ENCODE data around the gene NF1. TPM values are rescaled to one million over a fixed set of nuclear protein-coding genes. Genes with fewer than 3 reads are reported as not detected.

Gene NF1
- total and polyA plus RNA-seq, 2 donors (not counting 1 experiment from before 2014, with no cell fraction given), result 10.8 to 27.7 TPM

DNA sequence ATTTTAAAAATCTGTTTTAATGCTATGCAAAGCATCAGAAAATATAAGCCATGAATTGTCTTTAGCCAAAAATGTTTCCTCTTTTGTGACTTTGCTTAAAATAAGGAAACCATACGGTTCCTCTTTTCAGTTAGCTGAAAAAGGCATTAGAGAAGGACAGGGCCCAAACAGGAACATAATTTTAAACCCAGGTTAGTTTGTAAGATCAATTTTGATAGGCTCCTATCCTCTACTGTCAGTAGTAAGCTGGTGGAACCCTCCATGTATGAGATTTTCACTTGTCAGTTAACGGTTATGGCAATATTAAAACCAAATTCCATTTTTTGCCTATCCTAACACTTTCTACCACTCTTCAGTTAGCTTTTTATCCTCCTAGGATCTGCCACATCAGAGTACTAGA is 214.8 kb downstream of the NF1 start:
- peak overlapping the region; percentile 58 to 98 (median 80) for H3K4me3 ChIP-seq (ENCODE audit: control extremely low read depth in 1 of 5, extremely low read depth in 1 of 5, insufficient read depth in 1 of 5, low read depth in 2 of 5, low read length in 4 of 5)
- DNase-seq, result peak; percentile 86
- H3K27me3 Mint-ChIP-seq, result no peaks in the 10 kb centered on the region
- peaks cover 70% of the 10 kb centered on the region for H3K4me1 Mint-ChIP-seq
- TF ChIP-seq, protein P1, sequence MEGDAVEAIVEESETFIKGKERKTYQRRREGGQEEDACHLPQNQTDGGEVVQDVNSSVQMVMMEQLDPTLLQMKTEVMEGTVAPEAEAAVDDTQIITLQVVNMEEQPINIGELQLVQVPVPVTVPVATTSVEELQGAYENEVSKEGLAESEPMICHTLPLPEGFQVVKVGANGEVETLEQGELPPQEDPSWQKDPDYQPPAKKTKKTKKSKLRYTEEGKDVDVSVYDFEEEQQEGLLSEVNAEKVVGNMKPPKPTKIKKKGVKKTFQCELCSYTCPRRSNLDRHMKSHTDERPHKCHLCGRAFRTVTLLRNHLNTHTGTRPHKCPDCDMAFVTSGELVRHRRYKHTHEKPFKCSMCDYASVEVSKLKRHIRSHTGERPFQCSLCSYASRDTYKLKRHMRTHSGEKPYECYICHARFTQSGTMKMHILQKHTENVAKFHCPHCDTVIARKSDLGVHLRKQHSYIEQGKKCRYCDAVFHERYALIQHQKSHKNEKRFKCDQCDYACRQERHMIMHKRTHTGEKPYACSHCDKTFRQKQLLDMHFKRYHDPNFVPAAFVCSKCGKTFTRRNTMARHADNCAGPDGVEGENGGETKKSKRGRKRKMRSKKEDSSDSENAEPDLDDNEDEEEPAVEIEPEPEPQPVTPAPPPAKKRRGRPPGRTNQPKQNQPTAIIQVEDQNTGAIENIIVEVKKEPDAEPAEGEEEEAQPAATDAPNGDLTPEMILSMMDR (IDR thresholded peaks at IDR 0.05), result no peak
- no peak for TF ChIP-seq EZH2 (IDR thresholded peaks at IDR 0.05; ENCODE audit: borderline replicate concordance, insufficient read depth, low read depth, low read length, poor library complexity, severe bottlenecking)
- peaks cover 0 to 35% of the 10 kb centered on the region in 2 experiments for H3K36me3 ChIP-seq (replicated peaks in 1 of 2; ENCODE audit: control extremely low read depth in 1 of 2, control insufficient read depth in 1 of 2, extremely low read depth in 1 of 2, insufficient read depth in 2 of 2, low read length in 1 of 2)
- H3K27ac Mint-ChIP-seq, result peak overlapping the region; percentile 97
- intact Hi-C loops (cut with micrococcal nuclease), result loop anchor here (1.0 to 5.0 kb wide), 6 partner anchors 9 to 1379 kb away; partner anchors contain the start of genes ATAD5 and SSH2
- WGBS (ENCODE audit: insufficient coverage), result no CpG with 5 or more reads among the region's 2 CpGs
- H3K9ac ChIP-seq (ENCODE audit: low read length), result peak overlapping the region; percentile 79
- no peaks in the 10 kb centered on the region for H3K9me3 ChIP-seq (ENCODE audit: control extremely low read depth in 1 of 3, control insufficient read depth in 2 of 3, insufficient read depth in 1 of 3, low read length in 2 of 3)
- ChIA-PET POLR2A (interaction anchor here (0.6 to 1.4 kb wide), 3 partner anchors 12 to 411 kb away, joined by 3 to 6 read pairs (median 3); partner anchors contain the start of gene EVI2A), CTCF (interaction anchor here (1.7 kb wide), 1 partner anchor 20 kb away, joined by 4 read pairs; no protein-coding TSS in a partner anchor)
- peaks cover 30 to 43% of the 10 kb centered on the region in 2 donors for H3K4me1 ChIP-seq (ENCODE audit: control insufficient read depth in 2 of 2, insufficient read depth in 2 of 2, low read length in 2 of 2)
- peak overlapping the region; percentile 52 to 84 for H3K27ac ChIP-seq (ENCODE audit: low read length in 2 of 2)
- ATAC-seq (ENCODE audit: low read depth), result peak; percentile 71
- peak overlapping the region; percentile 79 for H3K4me2 ChIP-seq (replicated peaks; ENCODE audit: low read depth, low read length, poor library complexity, severe bottlenecking)
- H3K4me3 Mint-ChIP-seq, result peak overlapping the region; percentile 85
- H2AFZ ChIP-seq (ENCODE audit: insufficient read depth, low read depth, low read length, poor library complexity, severe bottlenecking), result peak overlapping the region; percentile 24
- H3K9me3 Mint-ChIP-seq (ENCODE audit: insufficient read depth), result no peaks in the 10 kb centered on the region
- peaks cover 95% of the 10 kb centered on the region for H3K79me2 ChIP-seq (ENCODE audit: control insufficient read depth, insufficient read depth, low read length)
- H3K27me3 ChIP-seq (replicated peaks in 1 of 4; ENCODE audit: control extremely low read depth in 1 of 4, control insufficient read depth in 3 of 4, insufficient read depth in 4 of 4, low read length in 3 of 4), result no peaks in the 10 kb centered on the region
- H4K20me1 ChIP-seq (ENCODE audit: control insufficient read depth, insufficient read depth, low read length, poor library complexity, severe bottlenecking), result peaks cover 32% of the 10 kb centered on the region

DNA sequence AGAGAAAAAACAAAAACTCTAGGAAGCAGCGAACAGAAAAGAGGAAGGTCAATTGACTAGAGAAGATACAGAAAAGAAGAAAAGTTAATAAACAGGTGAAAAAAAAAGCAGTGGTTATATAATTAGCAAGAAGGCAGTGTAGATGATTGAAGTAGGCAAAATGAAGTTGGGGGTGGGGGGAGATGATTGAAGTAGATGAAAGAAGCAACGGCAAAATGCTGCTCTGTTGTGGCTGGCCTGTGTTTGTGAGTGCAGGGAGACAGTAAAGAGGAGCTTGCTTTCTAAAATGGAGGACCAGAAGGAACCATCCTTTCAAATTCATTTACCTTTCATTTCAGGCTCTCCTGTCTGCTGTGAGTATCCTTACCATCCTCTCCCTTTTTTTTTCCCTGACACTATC is 215.5 kb downstream of the NF1 start:
- H3K9ac ChIP-seq (ENCODE audit: low read length), result peak overlapping the region; percentile 79
- no peak for ATAC-seq (ENCODE audit: low read depth)

More for the DNA sequence above, 215.5 kb downstream of the NF1 start:
- peak; percentile 62 for DNase-seq
- Mint-ChIP-seq H3K4me1 (peaks cover 69% of the 10 kb centered on the region), H3K27ac (peak overlapping the region; percentile 97), H3K9me3 (ENCODE audit: insufficient read depth) (no peaks in the 10 kb centered on the region), H3K27me3 (no peaks in the 10 kb centered on the region), H3K4me3 (peak overlapping the region; percentile 85)
- Histone ChIP-seq H2AFZ (ENCODE audit: insufficient read depth, low read depth, low read length, poor library complexity, severe bottlenecking) (peak overlapping the region; percentile 24), H3K4me2 (replicated peaks; ENCODE audit: low read depth, low read length, poor library complexity, severe bottlenecking) (peak overlapping the region; percentile 79), H3K79me2 (ENCODE audit: control insufficient read depth, insufficient read depth, low read length) (peaks cover 95% of the 10 kb centered on the region), H3K36me3 (replicated peaks in 1 of 2; ENCODE audit: control extremely low read depth in 1 of 2, control insufficient read depth in 1 of 2, extremely low read depth in 1 of 2, insufficient read depth in 2 of 2, low read length in 1 of 2) (peaks cover 0 to 28% of the 10 kb centered on the region in 2 experiments), H3K27ac (ENCODE audit: low read length in 2 of 2) (peak overlapping the region; percentile 52 to 84), H4K20me1 (ENCODE audit: control insufficient read depth, insufficient read depth, low read length, poor library complexity, severe bottlenecking) (peaks cover 24% of the 10 kb centered on the region), H3K9me3 (ENCODE audit: control extremely low read depth in 1 of 3, control insufficient read depth in 2 of 3, insufficient read depth in 1 of 3, low read length in 2 of 3) (no peaks in the 10 kb centered on the region), H3K4me3 (ENCODE audit: control extremely low read depth in 1 of 5, extremely low read depth in 1 of 5, insufficient read depth in 1 of 5, low read depth in 2 of 5, low read length in 4 of 5) (peak overlapping the region; percentile 58 to 98 (median 80)), H3K4me1 (ENCODE audit: control insufficient read depth in 2 of 2, insufficient read depth in 2 of 2, low read length in 2 of 2) (peaks cover 34 to 50% of the 10 kb centered on the region in 2 donors), H3K27me3 (replicated peaks in 1 of 4; ENCODE audit: control extremely low read depth in 1 of 4, control insufficient read depth in 3 of 4, insufficient read depth in 4 of 4, low read length in 3 of 4) (no peaks in the 10 kb centered on the region)
- WGBS (ENCODE audit: insufficient coverage), result 0% methylated on average over 2 of the region's 2 CpGs
- intact Hi-C loops (cut with micrococcal nuclease), result loop anchor here (5.0 to 10.0 kb wide), 3 partner anchors 215 to 575 kb away; partner anchors contain the start of gene NF1
- ChIA-PET CTCF (interaction anchor here (1.5 to 1.7 kb wide), 2 partner anchors 20 to 61 kb away, joined by 4 read pairs; no protein-coding TSS in a partner anchor), POLR2A (interaction anchor here (0.5 to 1.7 kb wide), 4 partner anchors 10 to 412 kb away, joined by 3 to 8 read pairs (median 4); partner anchors contain the start of gene EVI2A)
- TF ChIP-seq EZH2 (IDR thresholded peaks at IDR 0.05; ENCODE audit: borderline replicate concordance, insufficient read depth, low read depth, low read length, poor library complexity, severe bottlenecking), result no peak
- TF ChIP-seq, protein P1 (IDR thresholded peaks at IDR 0.05), result no peak
